B cell (primary cell): ENCODE measurements around the gene MPPE1. TPM values are rescaled to one million over a fixed set of nuclear protein-coding genes. Genes with fewer than 3 reads are reported as not detected.

Experiments
- ATAC-seq: fragments of 200-7000 bp; cut with Tn5 transposase; one replicate; pipeline ENCODE4 v1.10.0; 2021; ENCODE audit warnings: low read depth, mild to moderate bottlenecking, moderate number of reproducible peaks, moderate library complexity
- CTCF ChIA-PET: fragments of 350-600 bp; sonication (Branson Sonifier 250); formaldehyde crosslinking; loops from one replicate; lab custom pipeline; 2021; ENCODE audit warnings: antibody characterized with exemption, inconsistent platforms; lab: Charles Lee
- POLR2A ChIA-PET: fragments of 350-600 bp; sonication (Branson Sonifier 250); formaldehyde crosslinking; loops from one replicate; lab custom pipeline; 2021; ENCODE audit warnings: antibody characterized with exemption; lab: Charles Lee
- DNase-seq: peaks from one replicate; pipeline ENCODE4 v3.0.0; 2013
- H2AFZ ChIP-seq: 2 replicates; pipeline ENCODE4 v1.6.1; 2012; ENCODE audit warnings: mild to moderate bottlenecking, low read depth, low read length; ENCODE audit not compliant: insufficient read depth, poor library complexity, severe bottlenecking
- H3K27ac ChIP-seq, 2 donors: 1 replicate in 1 of 2; 2 replicates in 1 of 2; pipeline ENCODE4 v1.5.1; 2012 to 2013; ENCODE audit warnings: low read length in 2 of 2, mild to moderate bottlenecking in 2 of 2, moderate library complexity in 1 of 2
- H3K27me3 ChIP-seq, 4 experiments: fragments of 200-600 bp in 1 of 4; sonication (generic) in 1 of 4; replicated peaks in 1 of 4; 1 replicate in 2 of 4; 2 replicates in 2 of 4; pipeline versions ENCODE4 v1.6.1 to v1.7.0; 2013 to 2016; ENCODE audit warnings: low read length in 3 of 4, mild to moderate bottlenecking in 2 of 4, mixed read lengths in 1 of 4, moderate library complexity in 1 of 4; ENCODE audit not compliant: insufficient read depth in 4 of 4, control insufficient read depth in 3 of 4; ENCODE audit errors: control extremely low read depth in 1 of 4
- H3K36me3 ChIP-seq, 2 experiments: replicated peaks in 1 of 2; 1 replicate in 1 of 2; 2 replicates in 1 of 2; pipeline versions ENCODE4 v1.6.1 to v1.7.1; 2013; ENCODE audit warnings: low read length in 1 of 2; ENCODE audit not compliant: insufficient read depth in 2 of 2, control insufficient read depth in 1 of 2; ENCODE audit errors: control extremely low read depth in 1 of 2, extremely low read depth in 1 of 2
- H3K4me1 ChIP-seq, 2 donors: fragments of 200-600 bp in 1 of 2; sonication (generic) in 1 of 2; 1 replicate in 1 of 2; 2 replicates in 1 of 2; pipeline versions ENCODE4 v1.5.1 to v1.6.1; 2013 to 2017; ENCODE audit warnings: low read length in 2 of 2; ENCODE audit not compliant: control insufficient read depth in 2 of 2, insufficient read depth in 2 of 2
- H3K4me2 ChIP-seq: replicated peaks from 2 replicates; pipeline ENCODE3; 2012; ENCODE audit warnings: mild to moderate bottlenecking, low read depth, low read length; ENCODE audit not compliant: poor library complexity, severe bottlenecking
- H3K4me3 ChIP-seq, 5 experiments: fragments of 200-600 bp in 1 of 5; sonication (generic) in 1 of 5; 1 replicate in 3 of 5; 2 replicates in 2 of 5; pipeline versions ENCODE4 v1.5.1 to v1.7.0; 2011 to 2016; ENCODE audit warnings: low read length in 4 of 5, mild to moderate bottlenecking in 4 of 5, low read depth in 2 of 5, control low read depth in 1 of 5, moderate library complexity in 1 of 5; ENCODE audit not compliant: insufficient read depth in 1 of 5; ENCODE audit errors: control extremely low read depth in 1 of 5, extremely low read depth in 1 of 5
- H3K79me2 ChIP-seq: fragments of 200-600 bp; sonication (generic); one replicate; pipeline ENCODE4 v1.6.0; 2016; ENCODE audit warnings: low read length; ENCODE audit not compliant: control insufficient read depth, insufficient read depth
- H3K9ac ChIP-seq: fragments of 200-600 bp; sonication (generic); 2 replicates; pipeline ENCODE4 v1.6.1; 2017; ENCODE audit warnings: mild to moderate bottlenecking, low read length, moderate library complexity
- H3K9me3 ChIP-seq, 3 donors: one replicate each; pipeline versions ENCODE4 v1.6.1 to v1.7.1; 2013; ENCODE audit warnings: low read length in 2 of 3; ENCODE audit not compliant: control insufficient read depth in 2 of 3, insufficient read depth in 1 of 3; ENCODE audit errors: control extremely low read depth in 1 of 3
- H4K20me1 ChIP-seq: 2 replicates; pipeline ENCODE4 v1.6.0; 2012; ENCODE audit warnings: mild to moderate bottlenecking, low read length; ENCODE audit not compliant: insufficient read depth, control insufficient read depth, poor library complexity, severe bottlenecking
- H3K27ac Mint-ChIP-seq: one replicate; pipeline ENCODE4 v1.8.0; 2021; ENCODE audit warnings: mixed read lengths
- H3K27me3 Mint-ChIP-seq: one replicate; pipeline ENCODE4 v1.8.0; 2021; ENCODE audit warnings: mixed read lengths
- H3K4me1 Mint-ChIP-seq: one replicate; pipeline ENCODE4 v1.8.0; 2021; ENCODE audit warnings: mixed read lengths
- H3K4me3 Mint-ChIP-seq: one replicate; pipeline ENCODE4 v1.8.0; 2021; ENCODE audit warnings: mixed read lengths
- H3K9me3 Mint-ChIP-seq: one replicate; pipeline ENCODE4 v1.8.0; 2022; ENCODE audit warnings: mixed read lengths; ENCODE audit not compliant: insufficient read depth
- CTCF ChIP-seq: fragments of 200-600 bp; IDR thresholded peaks from one replicate; pipeline ENCODE4 v1.8.0; 2022; ENCODE audit warnings: antibody characterized with exemption, mild to moderate bottlenecking
- EZH2 ChIP-seq: IDR thresholded peaks from 2 replicates; pipeline ENCODE4 v1.6.1; 2012; ENCODE audit warnings: borderline replicate concordance, low read depth, mild to moderate bottlenecking, moderate library complexity, low read length; ENCODE audit not compliant: insufficient read depth, poor library complexity, severe bottlenecking
- WGBS: methylation state at CpG from one replicate; pipeline ENCODE4 v1.1.5; 2013; ENCODE audit warnings: missing lambda C conversion rate; ENCODE audit not compliant: insufficient coverage; 5-methylcytosine and 5-hydroxymethylcytosine counted together
- intact Hi-C: fragments of 100-400 bp; cut with micrococcal nuclease; formaldehyde crosslinking; loops from one replicate; pipeline ENCODE4 v1.10.0; 2022
- polyA plus RNA-seq: library from polyadenylated mRNA; depleted of rRNA; stranded (reverse); fragments of >200 nt; gene quantifications from 2 replicates; pipeline ENCODE4 v1.2.3, GENCODE V29; 2012
- total RNA-seq, 2 donors: library from RNA; stranded (reverse); fragments of 120-200 nt in 1 of 2; gene quantifications; 1 replicate in 1 of 2; 2 replicates in 1 of 2; pipeline versions ENCODE4 v1.2.3 to v1.2.4, GENCODE V29; 2013 to 2022

Gene MPPE1
- total and polyA plus RNA-seq, 2 donors (not counting 1 experiment from before 2014, with no cell fraction given), result 51.1 to 57.5 TPM

GRCh38 chr18:11943551-11943950 is 35.4 kb upstream of the MPPE1 start:
- TF ChIP-seq CTCF (no peak), EZH2 (no peak)
- no peak overlapping the region for H2AFZ ChIP-seq
- intact Hi-C loops, result no loop called here

GRCh38 chr18:11940956-11941355 is 32.8 kb upstream of the MPPE1 start:
- H3K27me3 ChIP-seq, result no peaks in the 10 kb centered on the region
- no CpG with 5 or more reads among the region's 2 CpGs for WGBS
- H4K20me1 ChIP-seq, result no peaks in the 10 kb centered on the region
- Mint-ChIP-seq H3K27ac (no peak overlapping the region), H3K27me3 (no peaks in the 10 kb centered on the region), H3K4me3 (no peak overlapping the region), H3K4me1 (no peaks in the 10 kb centered on the region), H3K9me3 (no peaks in the 10 kb centered on the region)
- H3K4me3 ChIP-seq, result no peak overlapping the region
- H3K9ac ChIP-seq, result no peak overlapping the region
- no peak overlapping the region for H3K27ac ChIP-seq
- H3K4me2 ChIP-seq, result no peak overlapping the region
- TF ChIP-seq CTCF (no peak), EZH2 (no peak)
- no peak overlapping the region for H2AFZ ChIP-seq
- no peaks in the 10 kb centered on the region for H3K79me2 ChIP-seq
- ChIA-PET CTCF (interaction anchor here (0.9 to 11.8 kb wide), 6 partner anchors 9 to 296 kb away, joined by 3 to 390 read pairs (median 4); no protein-coding TSS in a partner anchor), POLR2A (no interaction called here)
- ATAC-seq (no peak), DNase-seq (no peak)
- H3K9me3 ChIP-seq, result no peaks in the 10 kb centered on the region
- no peaks in the 10 kb centered on the region for H3K4me1 ChIP-seq
- no peaks in the 10 kb centered on the region for H3K36me3 ChIP-seq
- intact Hi-C loops, result no loop called here

More at GRCh38 chr18:11943551-11943950, 35.4 kb upstream of the MPPE1 start:
- WGBS, result 56% methylated on average over 6 of the region's 6 CpGs
- ATAC-seq (no peak), DNase-seq (no peak)
- H3K27me3 ChIP-seq, result no peaks in the 10 kb centered on the region
- Mint-ChIP-seq H3K27me3 (no peaks in the 10 kb centered on the region), H3K4me1 (peaks cover 11% of the 10 kb centered on the region), H3K9me3 (no peaks in the 10 kb centered on the region), H3K4me3 (no peak overlapping the region), H3K27ac (no peak overlapping the region)
- POLR2A ChIA-PET, result no interaction called here
- H3K27ac ChIP-seq, result no peak overlapping the region
- no peak overlapping the region for H3K9ac ChIP-seq
- H3K4me2 ChIP-seq, result no peak overlapping the region
- H3K36me3 ChIP-seq, result no peaks in the 10 kb centered on the region
- H4K20me1 ChIP-seq, result no peaks in the 10 kb centered on the region
- H3K4me1 ChIP-seq, result peaks cover 0 to 13% of the 10 kb centered on the region in 2 donors
- H3K9me3 ChIP-seq, result no peaks in the 10 kb centered on the region
- no peak overlapping the region for H3K4me3 ChIP-seq
- H3K79me2 ChIP-seq, result no peaks in the 10 kb centered on the region
- CTCF ChIA-PET, result interaction anchor here (1.5 kb wide), 1 partner anchor 51 kb away, joined by 7 read pairs; no protein-coding TSS in a partner anchor
